HepG2 (cell line): ENCODE results near the gene ATP6V0D1. TPM values are rescaled to one million over a fixed set of nuclear protein-coding genes. Genes with fewer than 3 reads are reported as not detected.

Experiments used
- AGO1 ChIP-seq: fragments of 200-400 bp; formaldehyde crosslinking; IDR thresholded peaks from 2 replicates; pipeline ENCODE4 v1.6.1; 2017; ENCODE audit warnings: mild to moderate bottlenecking, low read depth, low read length, moderate library complexity; ENCODE audit not compliant: poor library complexity, severe bottlenecking
- ARNTL ChIP-seq: sonication (generic); formaldehyde crosslinking; IDR thresholded peaks from 2 replicates; pipeline ENCODE4 v1.4.0; 2020; ENCODE audit warnings: mild to moderate bottlenecking, missing genetic modification reagents
- CBX5 ChIP-seq: sonication (generic); formaldehyde crosslinking; IDR thresholded peaks from 2 replicates; pipeline ENCODE4 v1.4.0; 2020; ENCODE audit warnings: missing genetic modification reagents, borderline replicate concordance
- GLI4 ChIP-seq: sonication (generic); formaldehyde crosslinking; IDR thresholded peaks from 2 replicates; pipeline ENCODE4 v1.5.1; 2020; ENCODE audit warnings: missing genetic modification reagents, mild to moderate bottlenecking, moderate library complexity, borderline replicate concordance
- HNF1A ChIP-seq, 2 experiments: sonication (generic) in 1 of 2; formaldehyde crosslinking in 1 of 2; IDR thresholded peaks; 2 replicates each; pipeline versions ENCODE4 v1.4.0 to v1.6.1; 2016 to 2020; ENCODE audit warnings: borderline replicate concordance in 1 of 2, low read depth in 1 of 2, mild to moderate bottlenecking in 1 of 2, missing genetic modification reagents in 1 of 2
- IKZF5 ChIP-seq: IDR thresholded peaks from 2 replicates; pipeline ENCODE4 v1.6.1; 2018; ENCODE audit warnings: missing genetic modification reagents, mild to moderate bottlenecking, missing compliant biosample characterization
- KLF11 ChIP-seq: IDR thresholded peaks from 2 replicates; pipeline ENCODE4 v1.6.1; 2016; ENCODE audit warnings: missing compliant biosample characterization
- PRDM15 ChIP-seq: sonication (generic); formaldehyde crosslinking; IDR thresholded peaks from 2 replicates; pipeline ENCODE4 v1.4.0; 2020; ENCODE audit warnings: missing genetic modification reagents
- SSRP1 ChIP-seq: IDR thresholded peaks from 2 replicates; pipeline ENCODE4 v1.6.1; 2016; ENCODE audit warnings: control low read depth
- ZFP37 ChIP-seq: sonication (generic); formaldehyde crosslinking; IDR thresholded peaks from 2 replicates; pipeline ENCODE4 v1.4.0; 2020; ENCODE audit warnings: missing genetic modification reagents, borderline replicate concordance
- ZNF331 ChIP-seq: sonication (generic); formaldehyde crosslinking; IDR thresholded peaks from 2 replicates; pipeline ENCODE4 v1.4.0; 2020; ENCODE audit warnings: missing genetic modification reagents
- ZNF460 ChIP-seq: sonication (generic); formaldehyde crosslinking; IDR thresholded peaks from 2 replicates; pipeline ENCODE4 v1.5.1; 2020; ENCODE audit warnings: missing genetic modification reagents, mild to moderate bottlenecking, borderline replicate concordance
- ZNF503 ChIP-seq: sonication (generic); formaldehyde crosslinking; IDR thresholded peaks from 2 replicates; pipeline ENCODE4 v1.4.0; 2020; ENCODE audit warnings: missing genetic modification reagents
- ZSCAN29 ChIP-seq: sonication (generic); formaldehyde crosslinking; conservative IDR thresholded peaks from 2 replicates; pipeline ENCODE4 v1.4.0; 2020; ENCODE audit warnings: mild to moderate bottlenecking, missing genetic modification reagents
- polyA plus RNA-seq, 8 experiments: library from polyadenylated mRNA; depleted of rRNA in 3 of 8; stranded (reverse) in 7 of 8; unstranded in 1 of 8; fragments of >200 nt; fragmentation: Illumina TruSeq in 4 of 8; extraction: Trizol in 4 of 8; gene quantifications; 2 replicates each; pipeline versions ENCODE4 v1.2.1 to v1.2.3, GENCODE V29; 2011 to 2016; ENCODE audit warnings: low read depth in 4 of 8, missing spikeins in 1 of 8, mixed read lengths in 1 of 8; ENCODE audit not compliant: insufficient read depth in 1 of 8
- total RNA-seq, 5 experiments: library from RNA; depleted of rRNA; stranded (reverse); fragments of >200 nt; fragmentation: Illumina TruSeq; extraction: Trizol; gene quantifications; 2 replicates each; pipeline ENCODE4 v1.2.3, GENCODE V29; 2016; ENCODE audit warnings: low read depth in 1 of 5
- TF ChIP-seq, protein P1 (sequence below): sonication (generic); formaldehyde crosslinking; IDR thresholded peaks from 2 replicates; pipeline ENCODE4 v1.4.0; 2020; ENCODE audit warnings: missing genetic modification reagents

ATP6V0D1 gene
- total and polyA plus RNA-seq, 2 of the 13 experiments (the other 11 are each of a cell fraction or from before 2014, with no cell fraction given), result 51.1 to 61.3 TPM

GRCh38 chr16:67415872-67416793 is 64.8 kb downstream of the ATP6V0D1 start, which contains the start of gene ZDHHC1 (continued):
- TF ChIP-seq ZSCAN29 (CRISPR knock-in tag) (no peak), ARNTL (CRISPR knock-in tag) (no peak), ZFP37 (CRISPR knock-in tag) (no peak), ZNF503 (CRISPR knock-in tag) (peak; percentile 73; the same call in 1 of the 2 replicates), HNF1A (IDR thresholded peaks at IDR 0.05; ENCODE audit: low read depth) (no peak), HNF1A (CRISPR knock-in tag; IDR thresholded peaks at IDR 0.05; ENCODE audit: borderline replicate concordance) (0 out of 2 replicates have a peak, but pooled peaks have one; percentile 20), GLI4 (CRISPR knock-in tag) (no peak), ZNF460 (no peak), PRDM15 (peak; percentile 94), AGO1 (peak; percentile 78), IKZF5 (CRISPR knock-in tag) (peak; percentile 21; the same call in 1 of the 2 replicates), CBX5 (CRISPR knock-in tag) (no peak), ZNF331 (peak; percentile 62; the same call in 1 of the 2 replicates), SSRP1 (CRISPR knock-in tag) (no peak), KLF11 (CRISPR knock-in tag) (no peak)
- TF ChIP-seq, protein P1, sequence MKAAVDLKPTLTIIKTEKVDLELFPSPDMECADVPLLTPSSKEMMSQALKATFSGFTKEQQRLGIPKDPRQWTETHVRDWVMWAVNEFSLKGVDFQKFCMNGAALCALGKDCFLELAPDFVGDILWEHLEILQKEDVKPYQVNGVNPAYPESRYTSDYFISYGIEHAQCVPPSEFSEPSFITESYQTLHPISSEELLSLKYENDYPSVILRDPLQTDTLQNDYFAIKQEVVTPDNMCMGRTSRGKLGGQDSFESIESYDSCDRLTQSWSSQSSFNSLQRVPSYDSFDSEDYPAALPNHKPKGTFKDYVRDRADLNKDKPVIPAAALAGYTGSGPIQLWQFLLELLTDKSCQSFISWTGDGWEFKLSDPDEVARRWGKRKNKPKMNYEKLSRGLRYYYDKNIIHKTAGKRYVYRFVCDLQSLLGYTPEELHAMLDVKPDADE (CRISPR knock-in tag), result no peak
